HEK293T (cell line): ENCODE results near the gene CLK4.

Experiments used
- CTCF ChIA-PET: fragments of 350-600 bp; formaldehyde crosslinking; extraction: SDS; loops from one replicate; lab custom pipeline; 2021; ENCODE audit warnings: antibody characterized with exemption, inconsistent platforms; lab: Yijun Ruan, JAX
- POLR2A ChIA-PET: fragments of 350-600 bp; formaldehyde crosslinking; extraction: SDS; loops from one replicate; lab custom pipeline; 2020; ENCODE audit warnings: antibody characterized with exemption, inconsistent platforms; lab: Yijun Ruan, JAX
- DNase-seq: peaks from one replicate; pipeline ENCODE4 v3.0.0; 2012; ENCODE audit warnings: mixed read lengths; ENCODE audit errors: extremely low spot score
- ARNT ChIP-seq: fragments of 450-650 bp; IDR thresholded peaks from 2 replicates; pipeline ENCODE4 v1.6.1; 2017; ENCODE audit warnings: mild to moderate bottlenecking
- BHLHE40 ChIP-seq: fragments of 450-650 bp; IDR thresholded peaks from 2 replicates; pipeline ENCODE4 v1.6.1; 2016; ENCODE audit warnings: mild to moderate bottlenecking, moderate library complexity, borderline replicate concordance
- CTBP1 ChIP-seq: fragments of 450-650 bp; IDR thresholded peaks from 2 replicates; pipeline ENCODE4 v1.6.1; 2016; ENCODE audit warnings: borderline replicate concordance
- ELF4 ChIP-seq: fragments of 450-650 bp; IDR thresholded peaks from 2 replicates; pipeline ENCODE4 v1.6.1; 2017; ENCODE audit warnings: antibody characterized with exemption
- FOXA1 ChIP-seq: fragments of 450-650 bp; IDR thresholded peaks from 2 replicates; pipeline ENCODE4 v1.6.1; 2016; ENCODE audit warnings: mild to moderate bottlenecking
- FOXK2 ChIP-seq: fragments of 450-650 bp; IDR thresholded peaks from 2 replicates; pipeline ENCODE4 v1.6.1; 2016; ENCODE audit warnings: mild to moderate bottlenecking
- FOXM1 ChIP-seq: fragments of 450-650 bp; IDR thresholded peaks from 2 replicates; pipeline ENCODE4 v1.6.1; 2017; ENCODE audit warnings: mild to moderate bottlenecking, borderline replicate concordance
- HDGF ChIP-seq: fragments of 450-650 bp; IDR thresholded peaks from 2 replicates; pipeline ENCODE4 v1.6.1; 2017; ENCODE audit warnings: antibody characterized with exemption, borderline replicate concordance
- L3MBTL2 ChIP-seq: fragments of 450-650 bp; conservative IDR thresholded peaks from 2 replicates; pipeline ENCODE4 v1.6.1; 2016; ENCODE audit warnings: mild to moderate bottlenecking
- LEF1 ChIP-seq: fragments of 450-650 bp; IDR thresholded peaks from 2 replicates; pipeline ENCODE4 v1.6.1; 2017; ENCODE audit warnings: mild to moderate bottlenecking, borderline replicate concordance
- NFRKB ChIP-seq: fragments of 450-650 bp; IDR thresholded peaks from 2 replicates; pipeline ENCODE4 v1.6.1; 2016; ENCODE audit warnings: mild to moderate bottlenecking, moderate library complexity
- SP1 ChIP-seq: fragments of 450-650 bp; IDR thresholded peaks from 2 replicates; pipeline ENCODE4 v1.6.1; 2017
- SUZ12 ChIP-seq: fragments of 450-650 bp; IDR thresholded peaks from 2 replicates; pipeline ENCODE4 v1.6.1; 2016; ENCODE audit warnings: mild to moderate bottlenecking
- TARDBP ChIP-seq: fragments of 450-650 bp; IDR thresholded peaks from 2 replicates; pipeline ENCODE4 v1.6.1; 2016
- ZNF384 ChIP-seq: fragments of 450-650 bp; IDR thresholded peaks from 2 replicates; pipeline ENCODE4 v1.6.1; 2016
- TF ChIP-seq, protein P1 (sequence below): fragments of 450-650 bp; IDR thresholded peaks from 2 replicates; pipeline ENCODE4 v1.6.1; 2016

CLK4 gene

GRCh38 chr5:178670351-178670885 is 43.6 kb upstream of the CLK4 start:
- no peak for DNase-seq
- no peak for TF ChIP-seq TARDBP
- TF ChIP-seq FOXM1, result no peak
- no peak for TF ChIP-seq L3MBTL2
- no peak for TF ChIP-seq FOXK2
- TF ChIP-seq FOXA1, result no peak
- TF ChIP-seq NFRKB, result no peak
- TF ChIP-seq CTBP1, result no peak
- ChIA-PET POLR2A (no interaction called here), CTCF (no interaction called here)

DNA sequence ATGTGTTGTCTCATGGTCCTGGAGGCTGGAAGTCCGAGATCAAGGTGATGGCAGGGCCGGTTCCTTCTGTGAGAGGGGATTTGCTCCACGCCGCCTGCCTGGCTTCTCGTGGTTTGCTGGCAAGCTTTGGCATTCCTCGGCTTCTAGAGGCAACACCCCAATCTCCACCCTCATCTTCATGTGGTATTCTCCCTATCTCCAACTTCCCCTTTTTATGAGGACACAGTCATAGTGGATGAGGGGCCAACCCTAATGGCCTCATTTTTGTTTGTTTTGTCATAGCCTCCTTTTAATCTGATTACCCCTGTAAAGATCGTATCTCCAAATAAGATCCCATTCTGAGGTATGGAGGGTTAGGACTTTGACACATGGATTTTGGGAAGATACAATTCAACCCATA is 41.7 kb upstream of the CLK4 start:
- DNase-seq, result no peak

GRCh38 chr5:178667688-178668087 is 40.8 kb upstream of the CLK4 start:
- CTCF ChIA-PET, result interaction anchor here (0.6 kb wide), 1 partner anchor 19 kb away, joined by 4 read pairs; no protein-coding TSS in a partner anchor
- DNase-seq, result no peak
- POLR2A ChIA-PET, result no interaction called here
- TF ChIP-seq SUZ12, result no peak
- TF ChIP-seq FOXM1, result no peak
- TF ChIP-seq FOXK2, result no peak
- TF ChIP-seq ARNT, result no peak
- no peak for TF ChIP-seq HDGF
- TF ChIP-seq NFRKB, result no peak
- TF ChIP-seq TARDBP, result no peak
- no peak for TF ChIP-seq BHLHE40
- no peak for TF ChIP-seq ELF4
- TF ChIP-seq LEF1, result no peak
- TF ChIP-seq SP1, result no peak
- TF ChIP-seq FOXA1, result no peak

More for the DNA sequence above, 41.7 kb upstream of the CLK4 start:
- ChIA-PET POLR2A (no interaction called here), CTCF (no interaction called here)
- TF ChIP-seq SP1, result no peak
- TF ChIP-seq, protein P1, sequence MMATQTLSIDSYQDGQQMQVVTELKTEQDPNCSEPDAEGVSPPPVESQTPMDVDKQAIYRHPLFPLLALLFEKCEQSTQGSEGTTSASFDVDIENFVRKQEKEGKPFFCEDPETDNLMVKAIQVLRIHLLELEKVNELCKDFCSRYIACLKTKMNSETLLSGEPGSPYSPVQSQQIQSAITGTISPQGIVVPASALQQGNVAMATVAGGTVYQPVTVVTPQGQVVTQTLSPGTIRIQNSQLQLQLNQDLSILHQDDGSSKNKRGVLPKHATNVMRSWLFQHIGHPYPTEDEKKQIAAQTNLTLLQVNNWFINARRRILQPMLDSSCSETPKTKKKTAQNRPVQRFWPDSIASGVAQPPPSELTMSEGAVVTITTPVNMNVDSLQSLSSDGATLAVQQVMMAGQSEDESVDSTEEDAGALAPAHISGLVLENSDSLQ, result no peak
- no peak for TF ChIP-seq ARNT
- TF ChIP-seq LEF1, result no peak
- no peak for TF ChIP-seq ELF4
- TF ChIP-seq SUZ12, result no peak
- TF ChIP-seq CTBP1, result no peak
- no peak for TF ChIP-seq FOXM1
- no peak for TF ChIP-seq FOXA1

DNA sequence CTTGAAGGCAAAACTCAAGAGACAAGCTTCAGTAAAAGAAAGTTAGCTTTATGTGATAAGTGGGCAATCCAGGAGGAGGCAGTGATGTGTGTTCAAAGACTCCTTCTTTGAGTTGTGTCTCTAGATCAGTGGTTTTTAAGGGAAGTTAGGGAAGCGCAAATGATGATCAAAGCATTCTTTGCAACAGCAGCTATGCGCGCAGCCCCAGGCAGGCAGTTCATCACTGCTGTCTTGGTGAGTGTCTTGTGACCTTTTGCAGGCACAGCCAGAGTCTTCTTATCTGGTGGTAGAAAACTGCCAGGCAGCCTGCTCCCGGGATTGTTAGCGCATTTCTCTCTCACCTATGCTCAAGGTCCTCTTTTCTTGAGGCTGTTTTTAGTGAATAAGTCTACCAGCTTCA is 40.3 kb upstream of the CLK4 start:
- TF ChIP-seq FOXA1, result no peak
- no peak for TF ChIP-seq ZNF384
- no peak for TF ChIP-seq FOXK2
- TF ChIP-seq, protein P1, result no peak
- no peak for TF ChIP-seq HDGF
- TF ChIP-seq SP1, result no peak
- no peak for TF ChIP-seq ARNT
- no peak for TF ChIP-seq NFRKB
- TF ChIP-seq CTBP1, result no peak
- no peak for TF ChIP-seq TARDBP
- no peak for TF ChIP-seq L3MBTL2
- TF ChIP-seq LEF1, result no peak
- TF ChIP-seq ELF4, result no peak
- TF ChIP-seq FOXM1, result no peak
- no peak for TF ChIP-seq BHLHE40
- TF ChIP-seq SUZ12, result no peak

DNA sequence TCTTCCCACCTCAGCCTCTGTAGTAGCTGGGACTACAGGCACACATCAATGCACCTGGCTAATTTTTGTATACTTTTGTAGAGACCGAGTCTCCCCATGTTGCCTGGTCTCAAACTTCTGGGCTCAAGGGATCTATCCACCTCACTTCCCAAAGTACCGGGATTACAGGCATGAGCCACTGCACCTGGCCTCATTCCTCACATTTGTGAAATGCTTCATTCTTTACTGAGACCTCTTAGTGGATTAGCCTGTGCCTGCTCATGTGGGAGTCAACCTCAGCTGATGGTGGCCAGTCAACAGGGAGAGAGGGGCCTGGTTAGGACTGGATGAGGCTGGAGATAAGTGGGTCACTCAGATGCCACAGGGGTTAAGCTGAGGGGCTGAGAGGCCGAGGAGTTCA is 37.3 kb upstream of the CLK4 start:
- POLR2A ChIA-PET, result no interaction called here
- no peak for DNase-seq
- CTCF ChIA-PET, result no interaction called here
- TF ChIP-seq, protein P1, result no peak
- TF ChIP-seq L3MBTL2, result no peak
- TF ChIP-seq FOXA1, result no peak
- no peak for TF ChIP-seq TARDBP
- TF ChIP-seq BHLHE40, result no peak
- TF ChIP-seq FOXK2, result no peak
- no peak for TF ChIP-seq ZNF384
- no peak for TF ChIP-seq FOXM1
- TF ChIP-seq SP1, result no peak
- TF ChIP-seq LEF1, result no peak
- TF ChIP-seq CTBP1, result no peak
- no peak for TF ChIP-seq ARNT
- TF ChIP-seq NFRKB, result no peak
- TF ChIP-seq ELF4, result no peak
- TF ChIP-seq HDGF, result no peak
- no peak for TF ChIP-seq SUZ12

More for the DNA sequence above, 40.3 kb upstream of the CLK4 start:
- POLR2A ChIA-PET, result no interaction called here
- CTCF ChIA-PET, result no interaction called here
- no peak for DNase-seq

DNA sequence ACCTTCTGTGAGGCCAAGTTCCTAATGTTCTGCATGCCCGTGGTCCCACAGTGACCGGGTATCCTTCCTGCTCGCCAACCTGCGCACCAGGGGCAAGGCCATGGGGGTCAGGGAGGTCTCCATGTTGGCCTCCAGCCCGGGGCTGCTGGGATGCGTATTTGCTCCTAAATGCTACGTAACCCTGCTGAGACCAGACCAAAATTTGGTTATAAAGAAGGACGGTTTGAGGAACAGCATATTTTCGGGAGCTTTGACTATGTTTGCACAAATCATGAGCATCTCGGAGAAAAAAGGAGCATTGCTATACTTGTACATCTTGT is 35.7 kb upstream of the CLK4 start:
- TF ChIP-seq BHLHE40 (no peak), FOXA1 (no peak), SP1 (no peak), ZNF384 (no peak), SUZ12 (no peak), NFRKB (no peak), LEF1 (no peak), CTBP1 (no peak)
- TF ChIP-seq, protein P1, result no peak
- POLR2A ChIA-PET, result no interaction called here
- CTCF ChIA-PET, result no interaction called here
- no peak for DNase-seq
